Uterus (tissue), 2 donors: ENCODE results near the gene TMEM117.

Experiments used
- CTCF ChIP-seq, 4 experiments: fragments of 200-600 bp in 2 of 4; fragments of 450-650 bp in 2 of 4; sonication (generic) in 2 of 4; IDR thresholded peaks; one replicate each; pipeline ENCODE4 v1.5.1; 2016 to 2019; ENCODE audit warnings: antibody characterized with exemption in 4 of 4, mild to moderate bottlenecking in 2 of 4, moderate library complexity in 1 of 4
- POLR2A ChIP-seq, 2 donors: fragments of 450-650 bp; IDR thresholded peaks; one replicate each; pipeline ENCODE4 v1.6.1; 2016; ENCODE audit warnings: antibody characterized with exemption in 2 of 2, mild to moderate bottlenecking in 1 of 2, moderate library complexity in 1 of 2

- TF ChIP-seq CTCF (IDR thresholded peaks at IDR 0.05): no peak
- TF ChIP-seq POLR2A (IDR thresholded peaks at IDR 0.05): no peak
These were observed 256.2 kb downstream of the TMEM117 start for GRCh38 chr12:44091948-44092606.
